Activated CD8-positive, alpha-beta T cell treated with anti-CD3 and anti-CD28 coated beads for 36 hours (primary cell): ENCODE results near the gene PANK4. TPM values are rescaled to one million over a fixed set of nuclear protein-coding genes. Genes with fewer than 3 reads are reported as not detected.

Experiments used
- ATAC-seq: fragments of 200-7000 bp; cut with Tn5 transposase; one replicate; pipeline ENCODE4 v1.10.0; 2021; ENCODE audit warnings: mild to moderate bottlenecking, moderate library complexity
- CTCF ChIA-PET: fragments of 350-600 bp; sonication (Branson Sonifier 250); formaldehyde crosslinking; loops from one replicate; lab custom pipeline; 2021; ENCODE audit warnings: antibody characterized with exemption; lab: Charles Lee
- POLR2A ChIA-PET: fragments of 350-600 bp; sonication (Branson Sonifier 250); formaldehyde crosslinking; loops from one replicate; lab custom pipeline; 2021; ENCODE audit warnings: antibody characterized with exemption; lab: Charles Lee
- DNase-seq: peaks from one replicate; pipeline ENCODE4 v3.0.0-alpha.2; 2020
- H3K27ac Mint-ChIP-seq: one replicate; pipeline ENCODE4 v1.8.0; 2021; ENCODE audit warnings: mild to moderate bottlenecking, mixed read lengths
- H3K27me3 Mint-ChIP-seq: one replicate; pipeline ENCODE4 v1.8.0; 2021; ENCODE audit warnings: mixed read lengths
- H3K36me3 Mint-ChIP-seq: one replicate; pipeline ENCODE4 v1.8.0; 2021; ENCODE audit warnings: low read depth, mixed read lengths
- H3K4me1 Mint-ChIP-seq: one replicate; pipeline ENCODE4 v1.8.0; 2021; ENCODE audit warnings: low read depth, mixed read lengths
- H3K4me3 Mint-ChIP-seq: one replicate; pipeline ENCODE4 v1.8.0; 2021; ENCODE audit warnings: mild to moderate bottlenecking, moderate library complexity, mixed read lengths
- H3K9me3 Mint-ChIP-seq: one replicate; pipeline ENCODE4 v1.8.0; 2021; ENCODE audit warnings: mixed read lengths
- intact Hi-C: fragments of 100-400 bp; cut with micrococcal nuclease; formaldehyde crosslinking; loops from one replicate; pipeline ENCODE4 v1.10.0; 2022
- total RNA-seq, 2 experiments: library from RNA; stranded (reverse); gene quantifications; one replicate each; pipeline ENCODE4 v1.2.3, GENCODE V29; 2021
- TF ChIP-seq, protein P1 (sequence below): fragments of 200-600 bp; IDR thresholded peaks from one replicate; pipeline ENCODE4 v1.8.0; 2022; ENCODE audit warnings: antibody characterized with exemption, mild to moderate bottlenecking

Gene PANK4
- total RNA-seq, 2 experiments from 2014 or later, result 39.0 to 40.6 TPM

DNA sequence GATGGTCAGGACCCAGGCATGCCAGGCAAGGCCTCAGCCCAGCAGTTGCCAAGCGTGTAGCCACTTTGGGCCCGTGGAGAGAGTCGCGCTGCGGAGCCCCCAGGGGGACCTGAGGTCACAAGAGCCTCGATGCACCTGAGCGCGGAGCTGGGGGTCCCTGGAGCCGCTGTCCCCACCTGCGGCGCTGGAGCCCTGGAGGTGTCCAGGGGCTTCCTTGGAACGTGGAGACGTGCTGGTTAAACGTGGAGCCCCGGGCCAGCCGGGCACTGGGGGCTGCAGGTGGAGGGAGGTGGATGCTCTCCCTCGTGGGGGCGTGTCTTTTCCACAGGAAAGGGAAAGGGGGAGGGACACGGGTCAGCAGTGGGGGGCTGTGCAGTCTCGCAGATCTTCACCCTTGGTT, 47.2 kb downstream of the PANK4 start:
- H3K27me3 Mint-ChIP-seq, result no peaks in the 10 kb centered on the region
- TF ChIP-seq, protein P1, sequence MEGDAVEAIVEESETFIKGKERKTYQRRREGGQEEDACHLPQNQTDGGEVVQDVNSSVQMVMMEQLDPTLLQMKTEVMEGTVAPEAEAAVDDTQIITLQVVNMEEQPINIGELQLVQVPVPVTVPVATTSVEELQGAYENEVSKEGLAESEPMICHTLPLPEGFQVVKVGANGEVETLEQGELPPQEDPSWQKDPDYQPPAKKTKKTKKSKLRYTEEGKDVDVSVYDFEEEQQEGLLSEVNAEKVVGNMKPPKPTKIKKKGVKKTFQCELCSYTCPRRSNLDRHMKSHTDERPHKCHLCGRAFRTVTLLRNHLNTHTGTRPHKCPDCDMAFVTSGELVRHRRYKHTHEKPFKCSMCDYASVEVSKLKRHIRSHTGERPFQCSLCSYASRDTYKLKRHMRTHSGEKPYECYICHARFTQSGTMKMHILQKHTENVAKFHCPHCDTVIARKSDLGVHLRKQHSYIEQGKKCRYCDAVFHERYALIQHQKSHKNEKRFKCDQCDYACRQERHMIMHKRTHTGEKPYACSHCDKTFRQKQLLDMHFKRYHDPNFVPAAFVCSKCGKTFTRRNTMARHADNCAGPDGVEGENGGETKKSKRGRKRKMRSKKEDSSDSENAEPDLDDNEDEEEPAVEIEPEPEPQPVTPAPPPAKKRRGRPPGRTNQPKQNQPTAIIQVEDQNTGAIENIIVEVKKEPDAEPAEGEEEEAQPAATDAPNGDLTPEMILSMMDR, result no peak
- intact Hi-C loops, result no loop called here
- ATAC-seq (no peak), DNase-seq (no peak)
- POLR2A ChIA-PET, result no interaction called here
- no peaks in the 10 kb centered on the region for H3K4me1 Mint-ChIP-seq
- no peak overlapping the region for H3K27ac Mint-ChIP-seq
- CTCF ChIA-PET, result no interaction called here
- no peaks in the 10 kb centered on the region for H3K36me3 Mint-ChIP-seq
- no peak overlapping the region for H3K4me3 Mint-ChIP-seq
- no peaks in the 10 kb centered on the region for H3K9me3 Mint-ChIP-seq

DNA sequence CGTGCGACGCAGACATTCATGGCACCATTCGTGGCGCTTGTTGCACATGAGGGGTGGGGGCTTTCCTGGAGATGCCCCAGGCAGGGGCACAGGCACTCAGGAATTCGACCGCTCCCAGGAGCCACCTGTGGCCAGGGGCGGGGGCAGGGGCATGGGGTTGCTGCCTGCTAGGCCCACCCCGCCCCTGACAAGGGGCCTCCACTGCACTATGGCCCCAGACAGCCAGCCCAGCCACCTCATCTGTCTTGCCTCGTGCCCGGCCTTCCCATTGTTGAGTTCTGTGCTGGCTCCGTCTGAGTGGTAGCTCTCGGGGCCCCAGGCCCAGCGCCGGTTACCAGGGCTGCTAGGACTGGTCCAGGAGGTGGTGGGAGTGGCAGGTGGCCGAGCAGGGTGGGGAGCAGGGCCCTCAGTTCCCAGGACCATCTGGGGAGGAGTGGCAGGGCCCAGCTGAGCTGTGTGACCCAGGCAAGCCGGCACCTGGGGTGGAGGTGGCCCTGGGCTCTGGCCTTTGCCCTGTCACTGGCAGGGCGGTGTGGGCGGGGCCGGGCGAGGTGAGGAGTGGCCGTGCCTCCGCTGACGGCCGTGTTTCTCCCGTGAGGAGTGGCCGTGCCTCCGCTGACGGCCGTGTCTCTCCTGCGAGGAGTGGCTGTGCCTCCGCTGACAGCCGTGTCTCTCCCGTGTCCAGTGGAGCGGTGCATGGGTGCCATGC, 48.5 kb downstream of the PANK4 start:
- TF ChIP-seq, protein P1, result no peak
- ChIA-PET CTCF (interaction anchor here (0.9 kb wide), 1 partner anchor 10 kb away, joined by 3 read pairs; no protein-coding TSS in a partner anchor), POLR2A (interaction anchor here (0.5 to 0.7 kb wide), 2 partner anchors 10 to 52 kb away, joined by 3 read pairs; no protein-coding TSS in a partner anchor)
- ATAC-seq (no peak), DNase-seq (no peak)
- no peaks in the 10 kb centered on the region for H3K4me1 Mint-ChIP-seq
- H3K4me3 Mint-ChIP-seq, result no peak overlapping the region
- intact Hi-C loops, result no loop called here
- no peaks in the 10 kb centered on the region for H3K9me3 Mint-ChIP-seq
- H3K36me3 Mint-ChIP-seq, result no peaks in the 10 kb centered on the region
- no peak overlapping the region for H3K27ac Mint-ChIP-seq
- no peaks in the 10 kb centered on the region for H3K27me3 Mint-ChIP-seq

DNA sequence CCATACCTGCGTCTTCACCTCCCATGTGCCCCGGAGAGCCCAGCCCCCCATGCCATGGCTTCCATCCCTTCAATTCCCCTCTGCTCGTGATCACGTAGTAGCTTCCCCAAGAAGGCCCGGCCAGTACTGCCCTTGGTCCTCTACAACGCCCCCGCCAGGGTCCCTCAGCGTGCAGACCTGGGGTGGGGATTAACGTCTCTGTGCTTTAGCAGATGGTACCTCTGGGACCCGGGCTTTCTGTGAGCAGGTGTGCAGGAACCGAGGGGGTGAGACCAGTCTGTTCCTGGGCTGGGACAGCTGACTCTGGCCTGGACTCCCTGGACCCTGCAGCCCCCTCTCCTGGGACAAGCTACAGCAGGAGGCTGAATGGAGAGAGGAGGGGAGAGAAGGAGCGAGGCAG, 49.1 kb downstream of the PANK4 start:
- Mint-ChIP-seq H3K27ac (no peak overlapping the region), H3K4me3 (no peak overlapping the region), H3K36me3 (no peaks in the 10 kb centered on the region), H3K4me1 (no peaks in the 10 kb centered on the region), H3K9me3 (no peaks in the 10 kb centered on the region), H3K27me3 (no peaks in the 10 kb centered on the region)
- DNase-seq (no peak), ATAC-seq (no peak)
- TF ChIP-seq, protein P1, result no peak
- intact Hi-C loops, result no loop called here
- CTCF ChIA-PET, result interaction anchor here (0.9 kb wide), 1 partner anchor 9 kb away, joined by 3 read pairs; no protein-coding TSS in a partner anchor
- POLR2A ChIA-PET, result no interaction called here

DNA sequence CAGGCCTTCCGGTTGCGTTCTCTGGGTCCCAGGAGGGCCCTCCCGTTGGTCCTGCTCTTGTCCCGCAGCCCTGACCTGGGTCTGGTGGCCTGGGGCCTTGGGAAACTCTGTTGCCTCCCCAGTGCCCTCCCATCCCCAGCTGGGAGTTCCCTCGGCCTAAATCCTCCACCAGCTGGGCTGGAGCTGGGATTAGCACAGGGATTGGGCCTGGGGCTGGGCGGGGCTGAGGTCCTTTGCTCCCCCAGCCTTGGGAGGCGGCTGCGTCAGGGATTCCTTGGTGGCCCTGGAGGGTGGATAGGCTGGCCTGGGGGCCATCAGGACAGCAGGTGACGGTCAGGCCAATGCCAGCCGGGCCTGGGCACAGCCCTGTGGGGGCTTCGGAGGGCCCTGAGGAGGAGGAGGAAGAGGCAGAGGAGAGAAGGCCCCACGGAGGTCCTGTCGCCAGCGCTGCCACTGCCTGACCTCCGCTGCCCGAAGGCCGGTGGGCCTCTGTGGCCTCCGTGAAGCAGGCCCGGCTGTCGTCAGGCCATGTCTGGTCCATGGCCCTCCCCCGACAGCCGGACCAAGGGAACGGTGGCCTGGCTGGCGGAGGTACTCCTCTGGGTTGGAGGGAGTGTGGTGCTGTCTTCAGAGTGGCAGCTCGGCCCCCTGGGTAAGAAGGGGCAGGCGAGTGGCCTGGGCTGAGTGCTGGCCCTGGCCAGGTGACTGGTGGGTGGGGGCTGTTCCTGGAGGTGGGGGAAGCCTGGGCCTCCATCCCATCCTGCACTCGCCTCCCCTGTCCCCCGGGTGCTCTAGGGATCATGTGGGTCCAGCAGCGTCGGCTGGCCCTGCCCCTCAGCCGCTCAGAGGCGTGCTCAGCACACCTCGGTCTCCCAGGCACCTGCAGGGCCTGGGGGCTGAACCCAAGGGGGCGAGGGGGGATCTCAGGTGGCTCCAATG, 50.1 kb downstream of the PANK4 start, which contains the start of gene PLCH2:
Gene PLCH2 (plus strand): TSS at position 229 of the 939 bp plus-strand sequence. CDS start 300 bp downstream, at position 529.
- Mint-ChIP-seq H3K27me3 (no peaks in the 10 kb centered on the region), H3K4me1 (no peaks in the 10 kb centered on the region), H3K36me3 (no peaks in the 10 kb centered on the region), H3K4me3 (no peak within 1 kb of the TSS), H3K27ac (no peak within 1 kb of the TSS), H3K9me3 (no peaks in the 10 kb centered on the region)
- intact Hi-C loops, result no loop called here
- ChIA-PET CTCF (no interaction called here), POLR2A (no interaction called here)
- DNase-seq (no peak), ATAC-seq (no peak)
- TF ChIP-seq, protein P1, result no peak
